Testis (tissue), 2 donors: ENCODE data around the gene EPB41.

Source experiments
- CTCF ChIP-seq, 3 experiments: fragments of 450-650 bp in 2 of 3; fragments of 200-600 bp in 1 of 3; sonication (generic) in 1 of 3; IDR thresholded peaks; one replicate each; pipeline ENCODE4 v1.5.1; 2016 to 2019; ENCODE audit warnings: antibody characterized with exemption in 3 of 3, mild to moderate bottlenecking in 2 of 3, moderate library complexity in 1 of 3
- POLR2A ChIP-seq: fragments of 450-650 bp; IDR thresholded peaks from one replicate; pipeline ENCODE4 v1.6.1; 2017; ENCODE audit warnings: antibody characterized with exemption, mild to moderate bottlenecking, moderate library complexity

- TF ChIP-seq CTCF (IDR thresholded peaks at IDR 0.05) (no peak), POLR2A (no peak)
Observed at GRCh38 chr1:29090937-29091618, 176.7 kb downstream of the EPB41 start.
